B cell (primary cell): ENCODE measurements around the gene RESF1. TPM values are rescaled to one million over a fixed set of nuclear protein-coding genes. Genes with fewer than 3 reads are reported as not detected.

ENCODE experiments used
- ATAC-seq: fragments of 200-7000 bp; cut with Tn5 transposase; one replicate; pipeline ENCODE4 v1.10.0; 2021; ENCODE audit warnings: low read depth, mild to moderate bottlenecking, moderate number of reproducible peaks, moderate library complexity
- CTCF ChIA-PET: fragments of 350-600 bp; sonication (Branson Sonifier 250); formaldehyde crosslinking; loops from one replicate; lab custom pipeline; 2021; ENCODE audit warnings: antibody characterized with exemption, inconsistent platforms; lab: Charles Lee
- POLR2A ChIA-PET: fragments of 350-600 bp; sonication (Branson Sonifier 250); formaldehyde crosslinking; loops from one replicate; lab custom pipeline; 2021; ENCODE audit warnings: antibody characterized with exemption; lab: Charles Lee
- DNase-seq: peaks from one replicate; pipeline ENCODE4 v3.0.0; 2013
- H2AFZ ChIP-seq: 2 replicates; pipeline ENCODE4 v1.6.1; 2012; ENCODE audit warnings: mild to moderate bottlenecking, low read depth, low read length; ENCODE audit not compliant: insufficient read depth, poor library complexity, severe bottlenecking
- H3K27ac ChIP-seq, 2 donors: 1 replicate in 1 of 2; 2 replicates in 1 of 2; pipeline ENCODE4 v1.5.1; 2012 to 2013; ENCODE audit warnings: low read length in 2 of 2, mild to moderate bottlenecking in 2 of 2, moderate library complexity in 1 of 2
- H3K27me3 ChIP-seq, 4 experiments: fragments of 200-600 bp in 1 of 4; sonication (generic) in 1 of 4; replicated peaks in 1 of 4; 1 replicate in 2 of 4; 2 replicates in 2 of 4; pipeline versions ENCODE4 v1.6.1 to v1.7.0; 2013 to 2016; ENCODE audit warnings: low read length in 3 of 4, mild to moderate bottlenecking in 2 of 4, mixed read lengths in 1 of 4, moderate library complexity in 1 of 4; ENCODE audit not compliant: insufficient read depth in 4 of 4, control insufficient read depth in 3 of 4; ENCODE audit errors: control extremely low read depth in 1 of 4
- H3K36me3 ChIP-seq, 2 experiments: replicated peaks in 1 of 2; 1 replicate in 1 of 2; 2 replicates in 1 of 2; pipeline versions ENCODE4 v1.6.1 to v1.7.1; 2013; ENCODE audit warnings: low read length in 1 of 2; ENCODE audit not compliant: insufficient read depth in 2 of 2, control insufficient read depth in 1 of 2; ENCODE audit errors: control extremely low read depth in 1 of 2, extremely low read depth in 1 of 2
- H3K4me1 ChIP-seq, 2 donors: fragments of 200-600 bp in 1 of 2; sonication (generic) in 1 of 2; 1 replicate in 1 of 2; 2 replicates in 1 of 2; pipeline versions ENCODE4 v1.5.1 to v1.6.1; 2013 to 2017; ENCODE audit warnings: low read length in 2 of 2; ENCODE audit not compliant: control insufficient read depth in 2 of 2, insufficient read depth in 2 of 2
- H3K4me2 ChIP-seq: replicated peaks from 2 replicates; pipeline ENCODE3; 2012; ENCODE audit warnings: mild to moderate bottlenecking, low read depth, low read length; ENCODE audit not compliant: poor library complexity, severe bottlenecking
- H3K4me3 ChIP-seq, 5 experiments: fragments of 200-600 bp in 1 of 5; sonication (generic) in 1 of 5; 1 replicate in 3 of 5; 2 replicates in 2 of 5; pipeline versions ENCODE4 v1.5.1 to v1.7.0; 2011 to 2016; ENCODE audit warnings: low read length in 4 of 5, mild to moderate bottlenecking in 4 of 5, low read depth in 2 of 5, control low read depth in 1 of 5, moderate library complexity in 1 of 5; ENCODE audit not compliant: insufficient read depth in 1 of 5; ENCODE audit errors: control extremely low read depth in 1 of 5, extremely low read depth in 1 of 5
- H3K79me2 ChIP-seq: fragments of 200-600 bp; sonication (generic); one replicate; pipeline ENCODE4 v1.6.0; 2016; ENCODE audit warnings: low read length; ENCODE audit not compliant: control insufficient read depth, insufficient read depth
- H3K9ac ChIP-seq: fragments of 200-600 bp; sonication (generic); 2 replicates; pipeline ENCODE4 v1.6.1; 2017; ENCODE audit warnings: mild to moderate bottlenecking, low read length, moderate library complexity
- H3K9me3 ChIP-seq, 3 donors: one replicate each; pipeline versions ENCODE4 v1.6.1 to v1.7.1; 2013; ENCODE audit warnings: low read length in 2 of 3; ENCODE audit not compliant: control insufficient read depth in 2 of 3, insufficient read depth in 1 of 3; ENCODE audit errors: control extremely low read depth in 1 of 3
- H4K20me1 ChIP-seq: 2 replicates; pipeline ENCODE4 v1.6.0; 2012; ENCODE audit warnings: mild to moderate bottlenecking, low read length; ENCODE audit not compliant: insufficient read depth, control insufficient read depth, poor library complexity, severe bottlenecking
- H3K27ac Mint-ChIP-seq: one replicate; pipeline ENCODE4 v1.8.0; 2021; ENCODE audit warnings: mixed read lengths
- H3K27me3 Mint-ChIP-seq: one replicate; pipeline ENCODE4 v1.8.0; 2021; ENCODE audit warnings: mixed read lengths
- H3K4me1 Mint-ChIP-seq: one replicate; pipeline ENCODE4 v1.8.0; 2021; ENCODE audit warnings: mixed read lengths
- H3K4me3 Mint-ChIP-seq: one replicate; pipeline ENCODE4 v1.8.0; 2021; ENCODE audit warnings: mixed read lengths
- H3K9me3 Mint-ChIP-seq: one replicate; pipeline ENCODE4 v1.8.0; 2022; ENCODE audit warnings: mixed read lengths; ENCODE audit not compliant: insufficient read depth
- CTCF ChIP-seq: fragments of 200-600 bp; IDR thresholded peaks from one replicate; pipeline ENCODE4 v1.8.0; 2022; ENCODE audit warnings: antibody characterized with exemption, mild to moderate bottlenecking
- EZH2 ChIP-seq: IDR thresholded peaks from 2 replicates; pipeline ENCODE4 v1.6.1; 2012; ENCODE audit warnings: borderline replicate concordance, low read depth, mild to moderate bottlenecking, moderate library complexity, low read length; ENCODE audit not compliant: insufficient read depth, poor library complexity, severe bottlenecking
- WGBS: methylation state at CpG from one replicate; pipeline ENCODE4 v1.1.5; 2013; ENCODE audit warnings: missing lambda C conversion rate; ENCODE audit not compliant: insufficient coverage; 5-methylcytosine and 5-hydroxymethylcytosine counted together
- intact Hi-C: fragments of 100-400 bp; cut with micrococcal nuclease; formaldehyde crosslinking; loops from one replicate; pipeline ENCODE4 v1.10.0; 2022
- polyA plus RNA-seq: library from polyadenylated mRNA; depleted of rRNA; stranded (reverse); fragments of >200 nt; gene quantifications from 2 replicates; pipeline ENCODE4 v1.2.3, GENCODE V29; 2012
- total RNA-seq, 2 donors: library from RNA; stranded (reverse); fragments of 120-200 nt in 1 of 2; gene quantifications; 1 replicate in 1 of 2; 2 replicates in 1 of 2; pipeline versions ENCODE4 v1.2.3 to v1.2.4, GENCODE V29; 2013 to 2022

RESF1 gene
- total and polyA plus RNA-seq, 2 donors (not counting 1 experiment from before 2014, with no cell fraction given): 47.3 to 352 TPM

GRCh38 chr12:31965090-31965489 is 5.9 kb downstream of the RESF1 start:
- Histone ChIP-seq H3K27me3 (no peaks in the 10 kb centered on the region), H3K4me3 (peak overlapping the region in 1 of 5 experiments; percentile 24), H3K36me3 (peaks cover 3 to 74% of the 10 kb centered on the region in 2 experiments), H3K4me1 (peaks cover 75 to 84% of the 10 kb centered on the region in 2 donors), H3K27ac (peak overlapping the region in 1 of 2 donors; percentile 74), H3K9me3 (peaks cover 0 to 14% (median 0%) of the 10 kb centered on the region in 3 donors), H3K79me2 (peaks cover 99% of the 10 kb centered on the region), H3K9ac (no peak overlapping the region), H3K4me2 (peak overlapping the region; percentile 59), H2AFZ (no peak overlapping the region), H4K20me1 (peaks cover 59% of the 10 kb centered on the region)
- no peaks in the 10 kb centered on the region for H3K9me3 Mint-ChIP-seq
- no peak for ATAC-seq
- intact Hi-C loops: loop anchor here (10.0 kb wide), 1 partner anchor 170 kb away; no protein-coding TSS in a partner anchor
- DNase-seq: no peak
- ChIA-PET CTCF (interaction anchor here (0.7 kb wide), 1 partner anchor 20 kb away, joined by 3 read pairs; no protein-coding TSS in a partner anchor), POLR2A (no interaction called here)
- WGBS: 97% methylated on average over 8 of the region's 9 CpGs
- no peaks in the 10 kb centered on the region for H3K27me3 Mint-ChIP-seq
- H3K27ac Mint-ChIP-seq: peak overlapping the region; percentile 57
- peaks cover 86% of the 10 kb centered on the region for H3K4me1 Mint-ChIP-seq
- peak overlapping the region; percentile 55 for H3K4me3 Mint-ChIP-seq
- no peak for TF ChIP-seq CTCF
- TF ChIP-seq EZH2: no peak

- POLR2A ChIA-PET: interaction anchor here (0.6 kb wide), 1 partner anchor 65 kb away, joined by 4 read pairs; no protein-coding TSS in a partner anchor
- H3K79me2 ChIP-seq: peaks cover 99% of the 10 kb centered on the region
These were observed 7.5 kb downstream of the RESF1 start for GRCh38 chr12:31966558-31967205.

More at GRCh38 chr12:31966558-31967205, 7.5 kb downstream of the RESF1 start:
- H3K9ac ChIP-seq: peak overlapping the region; percentile 44
- Mint-ChIP-seq H3K9me3 (no peaks in the 10 kb centered on the region), H3K27ac (peak overlapping the region; percentile 57), H3K4me3 (peak overlapping the region; percentile 66), H3K4me1 (peaks cover 80% of the 10 kb centered on the region), H3K27me3 (no peaks in the 10 kb centered on the region)
- peaks cover 64 to 78% of the 10 kb centered on the region in 2 donors for H3K4me1 ChIP-seq
- intact Hi-C loops: loop anchor here (10.0 kb wide), 1 partner anchor 168 kb away; no protein-coding TSS in a partner anchor
- H3K4me3 ChIP-seq: peak overlapping the region in 2 of 5 experiments; percentile 10 to 12
- peaks cover 59% of the 10 kb centered on the region for H4K20me1 ChIP-seq
- 59% methylated on average over 3 of the region's 5 CpGs for WGBS
- TF ChIP-seq EZH2 (no peak), CTCF (no peak)
- CTCF ChIA-PET: interaction anchor here (1.1 kb wide), 1 partner anchor 205 kb away, joined by 5 read pairs; no protein-coding TSS in a partner anchor
- H3K36me3 ChIP-seq: peaks cover 9 to 83% of the 10 kb centered on the region in 2 experiments
- H3K9me3 ChIP-seq: peaks cover 4 to 21% (median 4%) of the 10 kb centered on the region in 3 donors
- H3K27ac ChIP-seq: peak overlapping the region; percentile 13 to 74
- DNase-seq: no peak
- H3K4me2 ChIP-seq: peak overlapping the region; percentile 59
- H3K27me3 ChIP-seq: no peaks in the 10 kb centered on the region
- H2AFZ ChIP-seq: no peak overlapping the region
- ATAC-seq: peak; percentile 23
